WTC11 (cell line): Measurements from ENCODE around the gene CD3G. TPM values are rescaled to one million over a fixed set of nuclear protein-coding genes. Genes with fewer than 3 reads are reported as not detected.

Experiments used
- total RNA-seq: library from RNA; stranded (reverse); gene quantifications from 3 replicates; pipeline ENCODE4 v1.2.3, GENCODE V29; 2021

The CD3G gene
- total RNA-seq, 1 experiment from 2014 or later, result 0.20 TPM

Other genes starting within 250 kb of the CD3G start
- 3.5 to 4.5 TPM (median 4.4 TPM) in 3 replicates for gene SCN4B, start 191.5 kb upstream of the CD3G start, total RNA-seq
- gene SCN2B, start 167.7 kb upstream of the CD3G start, total RNA-seq, result 0.16 to 0.37 TPM (median 0.20 TPM) in 3 replicates
- gene JAML, start 119.3 kb upstream of the CD3G start, total RNA-seq, result 0.24 to 0.37 TPM in 2 of 3 replicates, not detected in the other
- 1.6 to 2.1 TPM (median 2.0 TPM) in 3 replicates for gene MPZL3, start 92.0 kb upstream of the CD3G start, total RNA-seq
- 1.2 to 1.8 TPM (median 1.4 TPM) in 3 replicates for gene MPZL2, start 80.0 kb upstream of the CD3G start, total RNA-seq
- gene CD3E, start 39.6 kb upstream of the CD3G start, total RNA-seq, result 0.85 to 1.0 TPM (median 0.87 TPM) in 3 replicates
- 0.33 to 1.3 TPM (median 0.89 TPM) in 3 replicates for gene CD3D, start 1.6 kb upstream of the CD3G start, total RNA-seq
- 28.9 to 31.7 TPM (median 31.0 TPM) in 3 replicates for gene UBE4A, start 15.3 kb downstream of the CD3G start, total RNA-seq
- 236 to 251 TPM (median 239 TPM) in 3 replicates for gene ATP5MG, start 57.3 kb downstream of the CD3G start, total RNA-seq
- gene KMT2A, start 92.1 kb downstream of the CD3G start, total RNA-seq, result 54.0 to 59.1 TPM (median 54.8 TPM) in 3 replicates
- 0.70 to 0.78 TPM (median 0.71 TPM) in 3 replicates for gene TTC36, start 183.1 kb downstream of the CD3G start, total RNA-seq
- 19.1 to 21.6 TPM (median 19.7 TPM) in 3 replicates for gene TMEM25, start 186.8 kb downstream of the CD3G start, total RNA-seq
- 6.2 to 11.1 TPM (median 10.9 TPM) in 3 replicates for gene IFT46, start 221.6 kb downstream of the CD3G start, total RNA-seq
- gene ARCN1, start 228.1 kb downstream of the CD3G start, total RNA-seq, result 134 to 154 TPM (median 141 TPM) in 3 replicates